Neural cell (in vitro differentiated cells): Measurements from ENCODE around the gene MAD1L1. TPM values are rescaled to one million over a fixed set of nuclear protein-coding genes. Genes with fewer than 3 reads are reported as not detected.

Source experiments
- H2AFZ ChIP-seq: fragments of 200-600, 300-800 bp; sonication (generic), shearing (Covaris generic); 2 replicates; pipeline ENCODE4 v1.6.0; 2014; ENCODE audit warnings: low read depth, mild to moderate bottlenecking, antibody characterized with exemption, low read length, moderate library complexity
- H3F3A ChIP-seq: fragments of 200-600 bp; shearing (Covaris generic); 2 replicates; pipeline ENCODE4 v1.6.1; 2016; ENCODE audit warnings: mild to moderate bottlenecking, moderate library complexity, mixed read lengths, antibody characterized with exemption, low read length; ENCODE audit not compliant: insufficient read depth, poor library complexity, severe bottlenecking
- H3K27ac ChIP-seq: fragments of 200-600, 300-800 bp; sonication (generic), shearing (Covaris generic); 2 replicates; pipeline ENCODE4 v1.5.1; 2014; ENCODE audit warnings: mild to moderate bottlenecking, low read length, moderate library complexity
- H3K27me3 ChIP-seq: fragments of 300-800, 200-600 bp; sonication (generic), shearing (Covaris generic); 2 replicates; pipeline ENCODE4 v1.6.0; 2014; ENCODE audit warnings: mild to moderate bottlenecking, low read depth, low read length, moderate library complexity; ENCODE audit not compliant: insufficient read depth
- H3K36me3 ChIP-seq: fragments of 300-800, 200-600 bp; sonication (generic), shearing (Covaris generic); 2 replicates; pipeline ENCODE4 v1.5.1; 2014; ENCODE audit warnings: mild to moderate bottlenecking, antibody characterized with exemption, low read length, moderate library complexity; ENCODE audit not compliant: insufficient read depth
- H3K4me2 ChIP-seq: fragments of 300-800, 200-600 bp; sonication (generic), shearing (Covaris generic); 2 replicates; pipeline ENCODE4 v1.6.0; 2014; ENCODE audit warnings: mild to moderate bottlenecking, low read length
- H3K4me3 ChIP-seq: fragments of 300-800, 200-600 bp; sonication (generic), shearing (Covaris generic); 2 replicates; pipeline ENCODE4 v1.5.1; 2014; ENCODE audit warnings: mild to moderate bottlenecking, low read length, moderate library complexity
- H3K79me2 ChIP-seq: fragments of 200-600 bp; shearing (Covaris generic); replicated peaks from 2 replicates; pipeline ENCODE4 v1.6.0; 2014; ENCODE audit warnings: mild to moderate bottlenecking, low read length, moderate library complexity; ENCODE audit not compliant: insufficient read depth
- H3K9ac ChIP-seq: fragments of 300-800, 200-600 bp; sonication (generic), shearing (Covaris generic); 2 replicates; pipeline ENCODE4 v1.6.1; 2016; ENCODE audit warnings: mild to moderate bottlenecking, low read length, mixed read lengths
- H3K9me2 ChIP-seq: fragments of 200-600 bp; shearing (Covaris generic); 2 replicates; pipeline ENCODE4 v1.6.1; 2016; ENCODE audit warnings: mild to moderate bottlenecking, low read length, mixed read lengths; ENCODE audit not compliant: insufficient read depth
- H3K9me3 ChIP-seq: fragments of 200-600, 300-800 bp; sonication (generic), shearing (Covaris generic); 2 replicates; pipeline ENCODE4 v1.6.1; 2016; ENCODE audit warnings: mild to moderate bottlenecking, mixed run types, low read length, moderate library complexity, mixed read lengths
- H4K20me1 ChIP-seq: fragments of 200-600 bp; shearing (Covaris generic); 2 replicates; pipeline ENCODE4 v1.6.1; 2016; ENCODE audit warnings: mild to moderate bottlenecking, mixed run types; ENCODE audit not compliant: insufficient read depth
- CTCF ChIP-seq: fragments of 450-650 bp; IDR thresholded peaks from 2 replicates; pipeline ENCODE4 v1.5.1; 2014; ENCODE audit warnings: antibody characterized with exemption, mild to moderate bottlenecking, moderate library complexity; ENCODE audit not compliant: poor library complexity, severe bottlenecking
- EP300 ChIP-seq: fragments of 450-650 bp; conservative IDR thresholded peaks from 2 replicates; pipeline ENCODE4 v1.6.1; 2014; ENCODE audit warnings: antibody characterized with exemption, mild to moderate bottlenecking, moderate library complexity; ENCODE audit not compliant: poor library complexity, severe bottlenecking
- EZH2 ChIP-seq: fragments of 200-600, 300-800 bp; shearing (Covaris generic), sonication (generic); IDR thresholded peaks from 2 replicates; pipeline ENCODE4 v1.6.1; 2014; ENCODE audit warnings: antibody characterized with exemption, low read length, borderline replicate concordance, mild to moderate bottlenecking; ENCODE audit not compliant: insufficient read depth, poor library complexity, severe bottlenecking
- MXI1 ChIP-seq: fragments of 450-650 bp; conservative IDR thresholded peaks from 2 replicates; pipeline ENCODE4 v1.6.1; 2014; ENCODE audit warnings: antibody characterized with exemption, mild to moderate bottlenecking; ENCODE audit not compliant: poor library complexity, severe bottlenecking
- POLR2AphosphoS5 ChIP-seq: IDR thresholded peaks from 2 replicates; pipeline ENCODE4 v1.6.1; 2012
- RAD21 ChIP-seq: fragments of 450-650 bp; conservative IDR thresholded peaks from 2 replicates; pipeline ENCODE4 v1.6.1; 2014; ENCODE audit warnings: antibody characterized with exemption, mild to moderate bottlenecking, moderate library complexity
- REST ChIP-seq: IDR thresholded peaks from 2 replicates; pipeline ENCODE4 v1.6.1; 2012; ENCODE audit warnings: borderline replicate concordance
- SMC3 ChIP-seq: fragments of 450-650 bp; conservative IDR thresholded peaks from 2 replicates; pipeline ENCODE4 v1.6.1; 2014; ENCODE audit warnings: antibody characterized with exemption, mild to moderate bottlenecking, moderate library complexity; ENCODE audit not compliant: poor library complexity
- TAF1 ChIP-seq: IDR thresholded peaks from 2 replicates; pipeline ENCODE4 v1.6.1; 2012; ENCODE audit warnings: low read depth
- polyA plus RNA-seq: library from polyadenylated mRNA; depleted of rRNA; stranded (reverse); fragments of >200 nt; gene quantifications from 2 replicates; pipeline ENCODE4 v1.2.3, GENCODE V29; 2014

The MAD1L1 gene
- polyA plus RNA-seq, 1 donor from 2014 or later: 31.4 TPM

- no peaks in the 10 kb centered on the region for H3K27me3 ChIP-seq
- H3K79me2 ChIP-seq: no peaks in the 10 kb centered on the region
- H2AFZ ChIP-seq: no peak overlapping the region
- no peaks in the 10 kb centered on the region for H3F3A ChIP-seq
- H3K4me2 ChIP-seq: no peak overlapping the region
- H3K4me3 ChIP-seq: no peak overlapping the region
- no peak for TF ChIP-seq MXI1
- no peak for TF ChIP-seq SMC3
- no peak for TF ChIP-seq TAF1
- TF ChIP-seq EP300: no peak
- no peak for TF ChIP-seq RAD21
- no peak for TF ChIP-seq CTCF
- TF ChIP-seq REST: no peak
- TF ChIP-seq EZH2: no peak
- no peak for TF ChIP-seq POLR2AphosphoS5
- H3K9me3 ChIP-seq: no peaks in the 10 kb centered on the region
- no peak overlapping the region for H3K9ac ChIP-seq
- no peak overlapping the region for H3K27ac ChIP-seq
- no peaks in the 10 kb centered on the region for H3K9me2 ChIP-seq
- H4K20me1 ChIP-seq: no peaks in the 10 kb centered on the region
- no peaks in the 10 kb centered on the region for H3K36me3 ChIP-seq
These were observed 75.8 kb downstream of the MAD1L1 start for GRCh38 chr7:2156756-2157472.

GRCh38 chr7:2154831-2155230, 77.9 kb downstream of the MAD1L1 start:
- H3F3A ChIP-seq: no peaks in the 10 kb centered on the region
- no peak overlapping the region for H3K9ac ChIP-seq
- H3K4me2 ChIP-seq: no peak overlapping the region
- H3K27me3 ChIP-seq: no peaks in the 10 kb centered on the region
- H3K4me3 ChIP-seq: no peak overlapping the region
- no peak overlapping the region for H2AFZ ChIP-seq
- H3K79me2 ChIP-seq: no peaks in the 10 kb centered on the region
- no peak overlapping the region for H3K27ac ChIP-seq
- no peak for TF ChIP-seq EP300
- H3K9me2 ChIP-seq: no peaks in the 10 kb centered on the region
- H4K20me1 ChIP-seq: no peaks in the 10 kb centered on the region
- no peaks in the 10 kb centered on the region for H3K9me3 ChIP-seq
- H3K36me3 ChIP-seq: no peaks in the 10 kb centered on the region
